NCI-H69 (cell line): ENCODE data around the gene LY9.

Experiments used
- DNase-seq: peaks from one replicate; lab custom pipeline; 2025; lab: John Stamatoyannopoulos, UW

The LY9 gene

GRCh38 chr1:160836981-160837557 is 41.1 kb downstream of the LY9 start:
- DNase-seq = no peak

GRCh38 chr1:160837558-160838205 is 41.7 kb downstream of the LY9 start:
- DNase-seq = peak; percentile 17

GRCh38 chr1:160838888-160839287 is 42.9 kb downstream of the LY9 start:
- no peak for DNase-seq

GRCh38 chr1:160839746-160840145 is 43.8 kb downstream of the LY9 start:
- DNase-seq = no peak

- no peak for DNase-seq
Observed at GRCh38 chr1:160841079-160841478, 45.1 kb downstream of the LY9 start.

- no peak for DNase-seq
Observed at GRCh38 chr1:160844447-160845232, 48.7 kb downstream of the LY9 start.

- no peak for DNase-seq
Observed at GRCh38 chr1:160846281-160846680, 50.3 kb downstream of the LY9 start.

- DNase-seq = no peak
Observed at GRCh38 chr1:160850541-160850940, 54.6 kb downstream of the LY9 start.

GRCh38 chr1:160850993-160851392 is 55.0 kb downstream of the LY9 start:
- DNase-seq = no peak

- DNase-seq = no peak
Observed at GRCh38 chr1:160853014-160853413, 57.0 kb downstream of the LY9 start.

GRCh38 chr1:160853754-160854153 is 57.8 kb downstream of the LY9 start:
- DNase-seq = no peak

GRCh38 chr1:160855181-160855981 is 59.4 kb downstream of the LY9 start:
- DNase-seq = no peak

GRCh38 chr1:160858097-160858496 is 62.1 kb downstream of the LY9 start:
- no peak for DNase-seq

- no peak for DNase-seq
Observed at GRCh38 chr1:160858507-160858906, 62.5 kb downstream of the LY9 start.

- no peak for DNase-seq
Observed at GRCh38 chr1:160859166-160859565, 63.2 kb downstream of the LY9 start.

- DNase-seq = no peak
Observed at GRCh38 chr1:160860840-160861505, 65.0 kb downstream of the LY9 start.

- no peak for DNase-seq
Observed at GRCh38 chr1:160862203-160863060, 66.5 kb downstream of the LY9 start, which contains the start of gene CD244. Gene CD244 (minus strand): TSS chr1:160862887. CDS start chr1:160862677, 210 bp downstream.

GRCh38 chr1:160863061-160863773 is 67.2 kb downstream of the LY9 start:
- DNase-seq = no peak

GRCh38 chr1:160863774-160864131 is 67.8 kb downstream of the LY9 start:
- DNase-seq = no peak

GRCh38 chr1:160864173-160864572 is 68.2 kb downstream of the LY9 start:
- no peak for DNase-seq
